ENCODE measurements around the gene BDKRB2. TPM values are rescaled to one million over a fixed set of nuclear protein-coding genes. Genes with fewer than 3 reads are reported as not detected.

Gene BDKRB2
- total and polyA plus RNA-seq, 2 experiments from 2014 or later = 12.4 to 14.4 TPM

GRCh38 chr14:96261772-96262655, 57.4 kb downstream of the BDKRB2 start:
- H3K4me1 ChIP-seq (ENCODE audit: insufficient read depth) = peaks cover 19% of the 10 kb centered on the region
- no peak overlapping the region for H3K9ac ChIP-seq
- no peaks in the 10 kb centered on the region for H3K36me3 ChIP-seq (ENCODE audit: low read depth)
- no peaks in the 10 kb centered on the region for H3K27me3 ChIP-seq (replicated peaks; ENCODE audit: insufficient read depth)
- H3K4me3 ChIP-seq = no peak overlapping the region
- H3K79me2 ChIP-seq (ENCODE audit: insufficient read depth) = peaks cover 26% of the 10 kb centered on the region
- in situ Hi-C loops (cut with MboI) = no loop called here
- no peaks in the 10 kb centered on the region for H3K9me3 ChIP-seq (ENCODE audit: low read depth)
- DNase-seq = no peak
- H3K9me2 ChIP-seq (ENCODE audit: insufficient read depth) = no peaks in the 10 kb centered on the region
- peaks cover 24% of the 10 kb centered on the region for H3F3A ChIP-seq (ENCODE audit: insufficient read depth)
- no peaks in the 10 kb centered on the region for H4K20me1 ChIP-seq (ENCODE audit: insufficient read depth)
- TF ChIP-seq EZH2phosphoT487 (IDR thresholded peaks at IDR 0.05; ENCODE audit: insufficient read depth, low read depth) (no peak), EZH2 (IDR thresholded peaks at IDR 0.05; ENCODE audit: insufficient read depth, poor library complexity, severe bottlenecking) (no peak)
- H2AFZ ChIP-seq = no peak overlapping the region
- H3K4me2 ChIP-seq (ENCODE audit: unreplicated experiment) = no peak overlapping the region
- WGBS, 2 experiments (ENCODE audit: low coverage in 1 of 2, low lambda C conversion rate in 2 of 2, missing lambda C conversion rate in 2 of 2) = 75 to 77% methylated on average over 15 to 16 of the region's 16 CpGs
- H3K27ac ChIP-seq = no peak overlapping the region

- Histone ChIP-seq H3K27me3 (replicated peaks; ENCODE audit: insufficient read depth) (no peaks in the 10 kb centered on the region), H3K4me3 (no peak overlapping the region), H3K27ac (no peak overlapping the region), H3K4me1 (ENCODE audit: insufficient read depth) (peaks cover 28% of the 10 kb centered on the region), H3K9me3 (ENCODE audit: low read depth) (no peaks in the 10 kb centered on the region), H3K36me3 (ENCODE audit: low read depth) (no peaks in the 10 kb centered on the region), H3K9ac (no peak overlapping the region), H3K9me2 (ENCODE audit: insufficient read depth) (no peaks in the 10 kb centered on the region), H4K20me1 (ENCODE audit: insufficient read depth) (no peaks in the 10 kb centered on the region), H3K79me2 (ENCODE audit: insufficient read depth) (peaks cover 14% of the 10 kb centered on the region), H3K4me2 (ENCODE audit: unreplicated experiment) (no peak overlapping the region), H3F3A (ENCODE audit: insufficient read depth) (peaks cover 37% of the 10 kb centered on the region), H2AFZ (no peak overlapping the region)
- 97% methylated on average over 20 of the region's 20 CpGs for WGBS, 2 experiments (ENCODE audit: low coverage in 1 of 2, low lambda C conversion rate in 2 of 2, missing lambda C conversion rate in 2 of 2)
- DNase-seq = no peak
- in situ Hi-C loops (cut with MboI) = no loop called here
- TF ChIP-seq EZH2 (IDR thresholded peaks at IDR 0.05; ENCODE audit: insufficient read depth, poor library complexity, severe bottlenecking) = no peak
- TF ChIP-seq EZH2phosphoT487 (IDR thresholded peaks at IDR 0.05; ENCODE audit: insufficient read depth, low read depth) = no peak
Measured at GRCh38 chr14:96263347-96264199, 58.9 kb downstream of the BDKRB2 start.

GRCh38 chr14:96264200-96264553, 59.5 kb downstream of the BDKRB2 start:
- peaks cover 8% of the 10 kb centered on the region; the same call in 1 of the 2 replicates for H3K79me2 ChIP-seq (ENCODE audit: insufficient read depth)
- no peaks in the 10 kb centered on the region for H3K36me3 ChIP-seq (ENCODE audit: low read depth)
- in situ Hi-C loops (cut with MboI) = no loop called here
- no peak for TF ChIP-seq EZH2phosphoT487 (IDR thresholded peaks at IDR 0.05; ENCODE audit: insufficient read depth, low read depth)
- TF ChIP-seq EZH2 (IDR thresholded peaks at IDR 0.05; ENCODE audit: insufficient read depth, poor library complexity, severe bottlenecking) = no peak
- no peak overlapping the region for H3K9ac ChIP-seq
- no peak overlapping the region for H2AFZ ChIP-seq
- no peak overlapping the region for H3K27ac ChIP-seq
- peaks cover 40% of the 10 kb centered on the region for H3F3A ChIP-seq (ENCODE audit: insufficient read depth)
- H3K9me2 ChIP-seq (ENCODE audit: insufficient read depth) = no peaks in the 10 kb centered on the region
- H3K27me3 ChIP-seq (replicated peaks; ENCODE audit: insufficient read depth) = no peaks in the 10 kb centered on the region
- H4K20me1 ChIP-seq (ENCODE audit: insufficient read depth) = no peaks in the 10 kb centered on the region
- DNase-seq = no peak
- H3K4me2 ChIP-seq (ENCODE audit: unreplicated experiment) = no peak overlapping the region
- no peaks in the 10 kb centered on the region for H3K9me3 ChIP-seq (ENCODE audit: low read depth)
- WGBS, 2 experiments (ENCODE audit: low coverage in 1 of 2, low lambda C conversion rate in 2 of 2, missing lambda C conversion rate in 2 of 2) = 88 to 89% methylated on average over 14 of the region's 14 CpGs
- no peak overlapping the region for H3K4me3 ChIP-seq
- peaks cover 33% of the 10 kb centered on the region for H3K4me1 ChIP-seq (ENCODE audit: insufficient read depth)

GRCh38 chr14:96264853-96265252, 60.2 kb downstream of the BDKRB2 start:
- Histone ChIP-seq H3K36me3 (ENCODE audit: low read depth) (no peaks in the 10 kb centered on the region), H3K9me2 (ENCODE audit: insufficient read depth) (no peaks in the 10 kb centered on the region), H3K4me1 (ENCODE audit: insufficient read depth) (peaks cover 39% of the 10 kb centered on the region), H4K20me1 (ENCODE audit: insufficient read depth) (no peaks in the 10 kb centered on the region), H3K79me2 (ENCODE audit: insufficient read depth) (peaks cover 1% of the 10 kb centered on the region; the same call in 1 of the 2 replicates), H2AFZ (no peak overlapping the region), H3K27me3 (replicated peaks; ENCODE audit: insufficient read depth) (no peaks in the 10 kb centered on the region), H3F3A (ENCODE audit: insufficient read depth) (peaks cover 41% of the 10 kb centered on the region), H3K27ac (no peak overlapping the region), H3K4me3 (no peak overlapping the region), H3K9me3 (ENCODE audit: low read depth) (no peaks in the 10 kb centered on the region), H3K4me2 (ENCODE audit: unreplicated experiment) (no peak overlapping the region), H3K9ac (no peak overlapping the region)
- TF ChIP-seq EZH2phosphoT487 (IDR thresholded peaks at IDR 0.05; ENCODE audit: insufficient read depth, low read depth) (no peak), EZH2 (IDR thresholded peaks at IDR 0.05; ENCODE audit: insufficient read depth, poor library complexity, severe bottlenecking) (no peak)
- in situ Hi-C loops (cut with MboI) = no loop called here
- 70 to 73% methylated on average over 3 of the region's 3 CpGs for WGBS, 2 experiments (ENCODE audit: low coverage in 1 of 2, low lambda C conversion rate in 2 of 2, missing lambda C conversion rate in 2 of 2)
- DNase-seq = peak; percentile 59

Measured in GM23248 (cell line).